Activated B cell treated with CpG ODN at 0.5 μM for 24 hours (primary cell): ENCODE data around the gene NOP56. TPM values are rescaled to one million over a fixed set of nuclear protein-coding genes. Genes with fewer than 3 reads are reported as not detected.

Source experiments
- ATAC-seq: fragments of 200-7000 bp; cut with Tn5 transposase; one replicate; pipeline ENCODE4 v1.10.0; 2021; ENCODE audit warnings: low read depth, mild to moderate bottlenecking, moderate library complexity
- CTCF ChIA-PET: fragments of 350-600 bp; sonication (Branson Sonifier 250); formaldehyde crosslinking; loops from one replicate; lab custom pipeline; 2021; ENCODE audit warnings: antibody characterized with exemption; lab: Charles Lee
- POLR2A ChIA-PET: fragments of 350-600 bp; sonication (Branson Sonifier 250); formaldehyde crosslinking; loops from one replicate; lab custom pipeline; 2021; ENCODE audit warnings: antibody characterized with exemption; lab: Charles Lee
- DNase-seq: peaks from one replicate; pipeline ENCODE4 v3.0.0; 2022
- H3K27ac Mint-ChIP-seq: one replicate; pipeline ENCODE4 v1.8.0; 2020; ENCODE audit warnings: mixed read lengths
- H3K27me3 Mint-ChIP-seq: one replicate; pipeline ENCODE4 v1.8.0; 2021; ENCODE audit warnings: mixed read lengths
- H3K36me3 Mint-ChIP-seq: one replicate; pipeline ENCODE4 v1.8.0; 2021; ENCODE audit warnings: low read depth, mixed read lengths
- H3K4me1 Mint-ChIP-seq: one replicate; pipeline ENCODE4 v1.8.0; 2021; ENCODE audit warnings: mixed read lengths
- H3K4me3 Mint-ChIP-seq: one replicate; pipeline ENCODE4 v1.8.0; 2020; ENCODE audit warnings: mild to moderate bottlenecking, mixed read lengths
- H3K9me3 Mint-ChIP-seq: one replicate; pipeline ENCODE4 v1.8.0; 2020; ENCODE audit warnings: mixed read lengths
- intact Hi-C: fragments of 100-400 bp; cut with micrococcal nuclease; formaldehyde crosslinking; loops from one replicate; pipeline ENCODE4 v1.15.1; 2024
- total RNA-seq: library from RNA; stranded (reverse); gene quantifications from 2 replicates; pipeline ENCODE4 v1.2.3, GENCODE V29; 2022
- TF ChIP-seq, protein P1 (sequence below): fragments of 200-600 bp; IDR thresholded peaks from one replicate; pipeline ENCODE4 v1.8.0; 2022; ENCODE audit warnings: antibody characterized with exemption, mild to moderate bottlenecking

NOP56 gene
- total RNA-seq, 1 donor from 2014 or later: 327 TPM

DNA sequence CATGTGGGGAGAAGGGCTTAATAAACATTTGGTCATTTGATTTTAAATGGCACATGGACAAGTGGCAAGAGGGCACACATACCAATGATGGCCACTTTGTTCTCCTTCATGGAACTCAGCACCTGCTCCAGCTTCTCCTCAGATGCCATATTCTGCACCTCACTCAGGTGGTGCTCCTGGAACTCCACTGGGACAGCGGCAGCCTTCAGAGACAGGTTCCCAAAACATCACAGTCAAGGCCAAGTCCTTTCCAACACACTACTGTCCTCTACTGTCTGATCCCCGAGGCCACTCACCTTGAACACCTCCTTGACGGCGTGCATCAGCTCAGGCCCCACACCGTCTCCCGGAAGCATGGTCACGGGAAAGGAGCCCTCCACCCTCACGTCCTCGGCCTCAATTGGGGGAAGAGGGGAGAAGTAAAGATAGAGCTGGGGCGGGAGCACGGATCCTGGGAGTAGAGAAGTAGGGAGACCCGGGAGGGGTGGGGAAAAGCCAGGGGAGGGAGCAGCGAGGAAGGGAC lies 11.0 kb downstream of the NOP56 start:
- Mint-ChIP-seq H3K9me3 (no peaks in the 10 kb centered on the region), H3K4me3 (peak overlapping the region; percentile 93), H3K4me1 (peaks cover 19% of the 10 kb centered on the region), H3K36me3 (peaks cover 46% of the 10 kb centered on the region), H3K27ac (peak overlapping the region; percentile 98), H3K27me3 (peaks cover under 1% of the 10 kb centered on the region)
- ChIA-PET CTCF (interaction anchor here (2.1 kb wide), 1 partner anchor 10 kb away, joined by 4 read pairs; the partner anchor contains the start of gene NOP56), POLR2A (interaction anchor here (0.6 to 4.1 kb wide), 4 partner anchors 11 to 220 kb away, joined by 4 to 162 read pairs (median 4); partner anchors contain the start of genes NOP56 and ZNF343)
- no peak for DNase-seq
- TF ChIP-seq, protein P1, sequence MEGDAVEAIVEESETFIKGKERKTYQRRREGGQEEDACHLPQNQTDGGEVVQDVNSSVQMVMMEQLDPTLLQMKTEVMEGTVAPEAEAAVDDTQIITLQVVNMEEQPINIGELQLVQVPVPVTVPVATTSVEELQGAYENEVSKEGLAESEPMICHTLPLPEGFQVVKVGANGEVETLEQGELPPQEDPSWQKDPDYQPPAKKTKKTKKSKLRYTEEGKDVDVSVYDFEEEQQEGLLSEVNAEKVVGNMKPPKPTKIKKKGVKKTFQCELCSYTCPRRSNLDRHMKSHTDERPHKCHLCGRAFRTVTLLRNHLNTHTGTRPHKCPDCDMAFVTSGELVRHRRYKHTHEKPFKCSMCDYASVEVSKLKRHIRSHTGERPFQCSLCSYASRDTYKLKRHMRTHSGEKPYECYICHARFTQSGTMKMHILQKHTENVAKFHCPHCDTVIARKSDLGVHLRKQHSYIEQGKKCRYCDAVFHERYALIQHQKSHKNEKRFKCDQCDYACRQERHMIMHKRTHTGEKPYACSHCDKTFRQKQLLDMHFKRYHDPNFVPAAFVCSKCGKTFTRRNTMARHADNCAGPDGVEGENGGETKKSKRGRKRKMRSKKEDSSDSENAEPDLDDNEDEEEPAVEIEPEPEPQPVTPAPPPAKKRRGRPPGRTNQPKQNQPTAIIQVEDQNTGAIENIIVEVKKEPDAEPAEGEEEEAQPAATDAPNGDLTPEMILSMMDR: no peak
- no peak for ATAC-seq
- intact Hi-C loops: no loop called here

DNA sequence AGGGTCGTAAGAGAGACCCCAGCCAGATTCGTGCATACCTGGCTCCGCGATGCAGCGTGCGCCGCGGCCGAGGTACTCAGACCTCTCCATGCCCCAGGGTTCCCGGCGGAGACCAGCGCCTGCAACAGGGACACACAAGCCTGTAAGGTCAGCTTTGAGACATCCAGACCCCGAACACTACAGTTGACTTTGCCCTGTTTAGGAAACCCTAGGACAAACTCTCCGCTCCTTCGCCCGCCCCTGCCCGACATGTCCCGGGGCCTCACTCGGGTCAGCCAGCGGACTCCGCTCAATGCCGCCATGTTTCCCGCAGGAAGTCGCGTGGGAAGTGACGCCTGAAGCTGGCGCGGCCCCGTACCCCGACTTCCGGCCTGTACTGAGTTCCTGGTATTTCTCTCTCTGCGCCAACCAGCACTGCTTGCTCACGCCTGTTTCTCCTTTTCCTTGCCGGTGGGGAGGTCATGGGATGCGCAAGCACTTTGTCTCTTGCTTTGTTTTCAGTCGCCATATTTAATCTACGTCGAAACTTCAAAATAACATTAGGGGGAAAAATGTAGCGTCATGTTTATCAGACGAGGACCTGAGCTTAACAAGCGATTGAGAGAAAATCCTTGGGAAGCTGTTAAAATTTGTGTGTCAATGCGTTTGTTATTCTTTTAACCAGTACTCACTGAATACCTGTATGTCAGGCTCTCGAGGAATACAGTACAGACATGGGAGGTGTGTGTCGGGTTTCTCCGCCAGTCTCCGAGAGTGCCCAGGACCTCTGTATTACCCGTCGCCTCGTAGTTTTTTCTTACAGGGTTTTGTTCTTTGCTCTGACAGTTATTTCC lies 11.7 kb downstream of the NOP56 start, which contains the start of gene IDH3B:
Gene IDH3B, minus strand, starts transcription at position 330 of the 833 bp plus-strand sequence. Its CDS starts 28 bp downstream, at position 302.
- Mint-ChIP-seq H3K27ac (peak within 1 kb of the TSS; percentile 98), H3K4me1 (peaks cover 19% of the 10 kb centered on the region), H3K36me3 (peaks cover 40% of the 10 kb centered on the region), H3K9me3 (no peaks in the 10 kb centered on the region), H3K4me3 (peak within 1 kb of the TSS; percentile 93), H3K27me3 (peaks cover 6% of the 10 kb centered on the region)
- CTCF ChIA-PET: interaction anchor here (2.1 kb wide), 1 partner anchor 11 kb away, joined by 4 read pairs; the partner anchor contains the start of gene NOP56
- DNase-seq: peak; percentile 84
- peak; percentile 95 for ATAC-seq
- POLR2A ChIA-PET: interaction anchor here (0.8 to 4.1 kb wide), 8 partner anchors 10 to 575 kb away, joined by 3 to 162 read pairs (median 4); partner anchors contain the start of genes EBF4, NOP56, SLC4A11 and SNRPB
- intact Hi-C loops: loop anchor here (1.0 kb wide), 3 partner anchors 12 to 562 kb away; partner anchors contain the start of gene NOP56
- TF ChIP-seq, protein P1: no peak

DNA sequence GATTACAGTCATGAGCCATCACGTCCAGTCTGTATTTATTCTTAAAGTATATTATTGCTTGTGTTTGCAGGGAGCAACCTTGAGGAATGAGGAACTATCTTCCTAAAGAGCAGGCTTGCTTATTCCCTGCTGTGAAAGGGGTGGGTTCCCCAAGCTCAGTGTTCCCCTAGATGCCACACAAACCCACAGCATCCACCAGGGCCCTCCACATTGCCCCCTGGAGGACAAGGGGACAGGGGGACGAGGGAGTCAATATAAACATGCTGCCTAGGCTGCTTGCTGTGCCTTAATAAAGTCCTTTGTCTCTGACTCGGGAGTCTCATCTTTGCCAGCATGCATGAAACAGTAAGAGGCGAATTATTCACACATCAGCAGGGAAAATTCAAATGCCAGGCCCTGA lies 19.5 kb downstream of the NOP56 start:
- H3K27me3 Mint-ChIP-seq: peaks cover 13% of the 10 kb centered on the region
- H3K9me3 Mint-ChIP-seq: no peaks in the 10 kb centered on the region
- no peaks in the 10 kb centered on the region for H3K36me3 Mint-ChIP-seq
- no peak overlapping the region for H3K4me3 Mint-ChIP-seq
- intact Hi-C loops: no loop called here
- H3K4me1 Mint-ChIP-seq: no peaks in the 10 kb centered on the region
- no peak overlapping the region for H3K27ac Mint-ChIP-seq
- TF ChIP-seq, protein P1: no peak
- ATAC-seq: no peak
- DNase-seq: no peak
- CTCF ChIA-PET: no interaction called here
- POLR2A ChIA-PET: no interaction called here

DNA sequence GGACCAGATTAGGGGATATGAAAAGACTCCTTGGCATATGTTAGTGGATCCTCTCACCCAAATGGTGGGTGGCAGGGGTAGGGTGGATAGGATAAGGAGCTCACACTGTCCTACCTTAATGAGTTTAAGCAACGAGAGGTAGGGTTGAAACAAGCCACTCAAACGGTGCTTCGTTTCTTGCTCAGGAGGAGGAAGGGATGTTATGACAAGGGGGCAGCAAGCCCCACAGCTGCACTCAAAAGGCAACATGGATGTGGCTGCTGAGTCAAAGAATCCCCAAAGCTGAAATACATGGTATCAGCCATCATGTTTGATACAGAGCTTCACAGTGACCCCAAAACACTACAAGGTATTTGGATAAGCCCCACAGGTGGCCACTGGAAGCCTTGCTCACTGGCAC lies 20.0 kb downstream of the NOP56 start:
- Mint-ChIP-seq H3K4me3 (no peak overlapping the region), H3K27me3 (peaks cover 14% of the 10 kb centered on the region), H3K9me3 (no peaks in the 10 kb centered on the region), H3K36me3 (no peaks in the 10 kb centered on the region), H3K4me1 (no peaks in the 10 kb centered on the region), H3K27ac (no peak overlapping the region)
- ChIA-PET CTCF (no interaction called here), POLR2A (no interaction called here)
- ATAC-seq (no peak), DNase-seq (no peak)
- TF ChIP-seq, protein P1: no peak
- intact Hi-C loops: no loop called here

DNA sequence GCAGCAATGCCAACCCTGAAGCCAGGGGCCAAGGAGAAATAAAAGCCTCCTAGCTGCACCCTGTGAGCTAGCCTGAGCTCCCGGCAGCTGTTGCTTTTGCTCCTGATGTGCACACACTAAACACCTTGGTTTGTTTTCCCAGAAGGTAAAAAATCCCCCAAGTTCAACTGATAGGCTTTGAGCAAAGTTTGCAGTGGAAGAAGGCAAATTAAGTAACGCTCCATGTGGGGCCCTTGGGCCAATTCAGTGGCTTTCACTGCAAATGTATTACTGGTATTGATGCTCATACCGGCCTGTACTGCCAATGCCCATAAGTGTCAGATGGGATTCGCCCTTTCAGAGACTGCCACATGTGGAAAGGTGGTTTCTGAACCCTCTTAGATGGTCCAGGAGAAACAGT lies 21.0 kb downstream of the NOP56 start:
- TF ChIP-seq, protein P1: no peak
- DNase-seq: no peak
- ChIA-PET CTCF (interaction anchor here (1.0 to 1.5 kb wide), 3 partner anchors 13 to 149 kb away, joined by 3 to 6 read pairs (median 3); no protein-coding TSS in a partner anchor), POLR2A (interaction anchor here (1.5 kb wide), 1 partner anchor 9 kb away, joined by 5 read pairs; the partner anchor contains the start of gene IDH3B)
- no peaks in the 10 kb centered on the region for H3K36me3 Mint-ChIP-seq
- no peaks in the 10 kb centered on the region for H3K9me3 Mint-ChIP-seq
- peaks cover 17% of the 10 kb centered on the region for H3K27me3 Mint-ChIP-seq
- no peak overlapping the region for H3K4me3 Mint-ChIP-seq
- no peaks in the 10 kb centered on the region for H3K4me1 Mint-ChIP-seq
- intact Hi-C loops: no loop called here
- no peak for ATAC-seq
- no peak overlapping the region for H3K27ac Mint-ChIP-seq
